Measurements from ENCODE around the gene ANKRD18B.
"Not testable (repeated sequence)": the region's sequence is repeated elsewhere in the genome, so short reads cannot be mapped to it uniquely, and the experiment has no call there.

The ANKRD18B gene

DNA sequence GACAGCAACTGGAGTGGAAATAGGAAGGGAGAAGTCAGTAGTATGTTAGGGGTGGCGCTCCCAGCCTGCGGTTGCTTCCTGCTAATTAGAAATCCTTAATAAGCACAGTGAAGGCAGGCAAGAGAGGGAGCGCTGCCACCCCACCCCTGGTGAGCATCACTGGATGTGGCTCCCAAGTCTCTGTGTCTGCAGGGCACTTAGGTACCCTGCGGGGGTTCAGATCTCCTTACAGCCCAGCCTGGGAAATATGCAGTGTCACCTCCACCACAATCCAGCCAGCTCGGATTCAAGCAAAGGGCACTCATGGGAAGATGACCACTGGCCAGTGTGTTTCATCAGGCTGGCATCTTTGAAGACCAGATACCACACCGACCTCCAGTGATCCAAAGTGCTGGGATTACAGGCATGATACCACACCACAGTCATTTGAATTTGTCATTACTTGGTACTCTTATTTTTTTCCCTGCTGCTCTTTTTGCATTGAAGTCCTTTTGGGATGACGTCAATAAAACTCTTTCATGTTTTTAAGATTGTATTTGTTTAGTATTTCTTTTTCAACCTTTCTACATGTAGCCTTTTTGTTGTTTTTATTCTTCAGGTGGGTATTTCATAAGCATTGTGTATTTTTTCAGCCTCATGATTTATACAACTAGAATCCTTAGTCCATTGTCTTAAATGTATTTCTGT, 90.1 kb downstream of the ANKRD18B start:
- no peak for DNase-seq

DNA sequence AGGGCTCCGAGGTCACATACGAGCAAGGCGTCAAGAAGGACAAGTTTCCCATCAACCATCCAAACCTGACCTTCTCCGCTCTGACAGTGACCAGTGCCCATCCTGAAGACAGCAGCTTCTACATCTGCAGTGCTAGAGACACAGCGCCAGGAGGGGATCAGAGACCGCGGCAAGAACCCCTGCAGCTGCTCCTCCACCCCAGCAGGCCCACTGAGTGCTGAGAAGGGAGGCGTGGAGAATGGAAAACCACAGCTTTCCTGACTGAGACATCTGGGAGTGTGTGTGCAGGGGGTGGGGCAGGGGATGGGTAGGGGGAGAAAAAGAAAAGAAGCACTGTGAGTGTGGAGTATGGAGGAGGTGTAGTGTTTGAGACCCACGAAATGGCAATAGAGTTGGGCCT, 94.3 kb downstream of the ANKRD18B start:
- DNase-seq = not testable (repeated sequence)

DNA sequence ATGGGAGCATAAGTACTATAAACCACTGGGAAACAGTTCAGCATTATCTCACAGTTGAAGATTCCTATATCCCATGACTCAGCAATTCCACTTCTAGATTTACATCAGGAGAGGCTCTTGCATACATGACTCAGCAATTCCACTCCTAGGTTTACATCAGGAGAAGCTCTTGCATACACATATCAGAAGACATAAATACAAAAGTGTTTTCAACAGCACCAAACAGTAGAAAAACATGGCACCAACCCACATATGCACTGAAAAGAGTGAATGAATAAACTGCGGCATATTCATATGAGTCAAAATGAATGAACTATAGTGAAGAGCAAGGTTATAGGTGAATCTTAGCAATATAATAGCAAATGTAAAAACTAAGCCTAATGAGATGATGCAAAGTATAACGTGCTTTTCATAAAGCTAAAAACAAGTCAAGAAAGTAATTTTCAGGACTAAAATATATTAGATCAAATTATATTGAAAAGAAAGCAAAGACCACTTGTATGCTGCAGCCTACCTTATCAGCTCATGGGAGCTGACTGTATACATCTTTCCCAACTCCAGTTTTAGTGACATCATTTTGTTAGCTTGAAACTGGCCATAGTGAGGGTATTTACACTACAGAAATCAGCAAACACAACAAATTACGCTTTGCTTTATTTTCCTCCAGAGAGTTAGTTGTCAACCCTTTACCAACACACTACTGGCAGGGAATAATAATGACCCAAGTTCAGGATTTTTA, 95.8 kb downstream of the ANKRD18B start:
- DNase-seq = peak; percentile 14

DNA sequence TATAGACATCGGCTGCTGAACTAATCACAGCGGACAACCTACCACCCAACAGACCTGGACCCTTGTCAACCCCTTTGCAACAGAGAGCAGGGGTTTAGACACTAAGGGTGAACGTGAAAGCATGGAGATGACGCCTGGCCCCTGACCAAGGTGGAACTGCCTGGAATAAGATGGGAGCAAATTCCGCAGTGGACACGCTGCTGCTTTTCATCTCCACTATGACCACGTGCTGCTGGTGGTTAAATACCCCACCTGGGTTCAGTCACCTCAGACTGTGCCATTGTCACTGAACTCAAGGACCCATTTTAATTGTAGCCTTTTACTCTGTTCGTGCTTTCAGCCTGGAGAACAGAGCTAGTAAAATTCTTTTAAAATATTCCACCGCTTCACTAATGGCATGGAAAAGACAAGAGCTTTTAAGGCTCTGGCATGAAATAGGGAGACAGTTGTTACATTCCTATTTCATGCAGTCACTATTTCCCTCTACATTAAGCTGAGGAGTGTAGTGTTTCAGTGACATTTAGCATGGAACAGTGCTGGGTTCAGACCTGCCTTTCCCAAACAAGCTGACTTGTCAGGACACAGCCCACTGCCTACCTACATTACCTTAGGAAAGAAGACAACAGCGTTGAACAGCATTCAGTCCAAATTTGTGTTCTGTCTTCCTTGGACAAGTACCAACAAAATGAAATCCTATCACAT, 96.8 kb downstream of the ANKRD18B start:
- peak; percentile 67 for DNase-seq

Data from kidney glomerular epithelial cell (primary cell).